Panc1 (cell line): ENCODE results near the gene MAP3K7. TPM values are rescaled to one million over a fixed set of nuclear protein-coding genes. Genes with fewer than 3 reads are reported as not detected.

ENCODE experiments used
- ATAC-seq: fragments of 200-7000 bp; cut with Tn5 transposase; 2 replicates; pipeline ENCODE4 v1.9.1; 2020; ENCODE audit warnings: mild to moderate bottlenecking, moderate library complexity
- BruUV-seq: library from RNA; stranded (reverse); fragments of 400-500 nt; replicated peaks from 2 replicates; lab custom pipeline; 2021; lab: Mats Ljungman, UMichigan
- CTCF ChIA-PET: fragments of 300-600 bp; sonication (Branson Sonifier 250); formaldehyde crosslinking; loops from one replicate; lab custom pipeline; 2022; ENCODE audit warnings: antibody characterized with exemption; lab: Charles Lee
- POLR2A ChIA-PET: fragments of 300-600 bp; sonication (Branson Sonifier 250); formaldehyde crosslinking; loops from one replicate; lab custom pipeline; 2022; ENCODE audit warnings: antibody characterized with exemption; lab: Charles Lee
- DNase-seq: peaks from one replicate; pipeline ENCODE4 v3.0.0-alpha.2; 2010; ENCODE audit warnings: low read depth, low spot score
- H3K27ac ChIP-seq: 2 replicates; pipeline ENCODE4 v1.5.1; 2011; ENCODE audit warnings: mild to moderate bottlenecking, low read length, inconsistent platforms
- H3K27me3 ChIP-seq: fragments of 200-500 bp; sonication (Bioruptor generic); 2 replicates; pipeline ENCODE4 v1.6.0; 2014; ENCODE audit warnings: low read length, inconsistent platforms; ENCODE audit not compliant: control insufficient read depth, insufficient read depth
- H3K36me3 ChIP-seq: fragments of 200-500 bp; sonication (Bioruptor generic); 2 replicates; pipeline ENCODE4 v1.5.1; 2014; ENCODE audit warnings: inconsistent platforms, mild to moderate bottlenecking, low read length, moderate library complexity; ENCODE audit not compliant: control insufficient read depth, insufficient read depth
- H3K4me1 ChIP-seq: 2 replicates; pipeline ENCODE4 v1.5.1; 2011; ENCODE audit warnings: inconsistent platforms, mild to moderate bottlenecking, low read length, moderate library complexity; ENCODE audit not compliant: control insufficient read depth, insufficient read depth
- H3K4me3 ChIP-seq, 2 experiments: 2 replicates each; pipeline ENCODE4 v1.5.1; 2011 to 2012; ENCODE audit warnings: low read depth in 2 of 2, low read length in 2 of 2, mild to moderate bottlenecking in 2 of 2, inconsistent platforms in 1 of 2, moderate library complexity in 1 of 2
- H3K9me3 ChIP-seq: fragments of 200-500 bp; sonication (Bioruptor generic); 2 replicates; pipeline ENCODE4 v1.5.1; 2014; ENCODE audit warnings: low read depth, mild to moderate bottlenecking, inconsistent platforms, low read length, moderate library complexity; ENCODE audit not compliant: control insufficient read depth, insufficient read depth
- CTCF ChIP-seq: fragments of 450-650 bp; IDR thresholded peaks from 2 replicates; pipeline ENCODE4 v1.5.1; 2017; ENCODE audit warnings: mild to moderate bottlenecking
- POLR2AphosphoS5 ChIP-seq: IDR thresholded peaks from 2 replicates; pipeline ENCODE4 v1.6.1; 2012; ENCODE audit warnings: mild to moderate bottlenecking, low read depth, low read length, moderate library complexity
- REST ChIP-seq, 2 experiments: IDR thresholded peaks; 2 replicates each; pipeline ENCODE4 v1.6.1; 2011 to 2012; ENCODE audit warnings: low read depth in 2 of 2, control low read depth in 1 of 2, low read length in 1 of 2, mild to moderate bottlenecking in 1 of 2, moderate library complexity in 1 of 2; ENCODE audit not compliant: insufficient read depth in 1 of 2
- SIN3A ChIP-seq: IDR thresholded peaks from 2 replicates; pipeline ENCODE4 v1.6.1; 2012; ENCODE audit warnings: low read depth, mild to moderate bottlenecking, low read length, moderate library complexity, borderline replicate concordance; ENCODE audit not compliant: insufficient read depth
- TCF7L2 ChIP-seq: IDR thresholded peaks from 2 replicates; pipeline ENCODE4 v1.6.1; 2011; ENCODE audit warnings: mild to moderate bottlenecking, low read depth, low read length, inconsistent platforms
- in situ Hi-C: cut with HindIII; loops from 2 replicates; pipeline ENCODE4 v1.10.0; 2016; ENCODE audit warnings: low sequenced_read_pairs, low pct_unique_long_range_greater_than_20kb
- intact Hi-C: fragments of 100-400 bp; cut with micrococcal nuclease; formaldehyde crosslinking; loops from one replicate; pipeline ENCODE4 v1.10.0; 2022; ENCODE audit not compliant: unreplicated experiment
- total RNA-seq: library from RNA; stranded (reverse); gene quantifications from one replicate; pipeline ENCODE4 v1.2.1, GENCODE V29; 2021; ENCODE audit not compliant: unreplicated experiment

The MAP3K7 gene
- total RNA-seq, 1 experiment from 2014 or later, result 33.1 TPM

GRCh38 chr6:90494067-90494780 is 92.6 kb downstream of the MAP3K7 start:
- H3K4me1 ChIP-seq, result no peaks in the 10 kb centered on the region
- intact Hi-C loops, result no loop called here
- in situ Hi-C loops, result no loop called here
- DNase-seq (no peak), ATAC-seq (no peak)
- no peak overlapping the region for H3K4me3 ChIP-seq
- no peaks in the 10 kb centered on the region for H3K27me3 ChIP-seq
- TF ChIP-seq CTCF (no peak), TCF7L2 (no peak), REST (IDR thresholded peaks at IDR 0.05; ENCODE audit: insufficient read depth in 1 of 2, low read depth in 2 of 2, low read length in 1 of 2) (no peak), POLR2AphosphoS5 (no peak), SIN3A (no peak)
- POLR2A ChIA-PET, result no interaction called here
- H3K27ac ChIP-seq, result no peak overlapping the region
- no peaks in the 10 kb centered on the region for H3K9me3 ChIP-seq
- H3K36me3 ChIP-seq, result no peaks in the 10 kb centered on the region
- CTCF ChIA-PET, result no interaction called here
- no TSS peak for BruUV-seq

- Histone ChIP-seq H3K4me3 (no peak overlapping the region), H3K27ac (no peak overlapping the region), H3K27me3 (no peaks in the 10 kb centered on the region), H3K9me3 (no peaks in the 10 kb centered on the region), H3K4me1 (no peaks in the 10 kb centered on the region), H3K36me3 (no peaks in the 10 kb centered on the region)
- BruUV-seq, result no TSS peak
- intact Hi-C loops (no loop called here), in situ Hi-C loops (no loop called here)
- ChIA-PET POLR2A (no interaction called here), CTCF (no interaction called here)
- DNase-seq (no peak), ATAC-seq (no peak)
- TF ChIP-seq TCF7L2, result no peak
- TF ChIP-seq CTCF, result no peak
- TF ChIP-seq SIN3A, result no peak
- TF ChIP-seq REST (IDR thresholded peaks at IDR 0.05; ENCODE audit: insufficient read depth in 1 of 2, low read depth in 2 of 2, low read length in 1 of 2), result no peak
- no peak for TF ChIP-seq POLR2AphosphoS5
Observed at GRCh38 chr6:90493332-90493731, 93.5 kb downstream of the MAP3K7 start.
